Peyer's patch (tissue), 4 donors: Measurements from ENCODE around the gene CKS1B. TPM values are rescaled to one million over a fixed set of nuclear protein-coding genes. Genes with fewer than 3 reads are reported as not detected.
A peak's percentile ranks its signal among the peaks of the same experiment; 100 is the strongest.

Experiments
- DNase-seq, 3 donors: peaks; one replicate each; pipeline ENCODE4 v3.0.0-alpha.2; 2017 to 2019
- H3K27ac ChIP-seq, 4 donors: fragments of 200-600 bp; sonication (generic); one replicate each; pipeline ENCODE4 v1.5.1; 2016 to 2019
- H3K27me3 ChIP-seq, 2 donors: fragments of 200-600 bp; sonication (generic); one replicate each; pipeline ENCODE4 v1.5.1; 2019
- H3K36me3 ChIP-seq, 3 donors: fragments of 200-600 bp; sonication (generic); one replicate each; pipeline ENCODE4 v1.5.1; 2016 to 2019
- H3K4me1 ChIP-seq, 4 donors: fragments of 200-600 bp; sonication (generic); one replicate each; pipeline ENCODE4 v1.5.1; 2016 to 2019
- H3K4me3 ChIP-seq, 4 donors: fragments of 200-600 bp; sonication (generic); 1 replicate in 3 of 4; 2 replicates in 1 of 4; pipeline ENCODE4 v1.5.1; 2016 to 2019; ENCODE audit warnings: mild to moderate bottlenecking in 1 of 4
- H3K9me3 ChIP-seq, 4 donors: fragments of 200-600 bp; sonication (generic); one replicate each; pipeline ENCODE4 v1.5.1; 2016 to 2019; ENCODE audit warnings: mild to moderate bottlenecking in 1 of 4
- CTCF ChIP-seq, 6 experiments: fragments of 450-650 bp in 4 of 6; fragments of 200-600 bp in 2 of 6; sonication (generic) in 1 of 6; IDR thresholded peaks; one replicate each; pipeline ENCODE4 v1.5.1; 2017 to 2019; ENCODE audit warnings: antibody characterized with exemption in 6 of 6, mild to moderate bottlenecking in 3 of 6, moderate library complexity in 1 of 6
- POLR2A ChIP-seq, 2 donors: fragments of 450-650 bp; IDR thresholded peaks; one replicate each; pipeline ENCODE4 v1.5.1; 2017; ENCODE audit warnings: antibody characterized with exemption in 2 of 2, mild to moderate bottlenecking in 2 of 2, moderate library complexity in 2 of 2
- total RNA-seq, 4 donors: library from RNA; depleted of rRNA; stranded (reverse); fragments of >200 nt; gene quantifications; one replicate each; pipeline ENCODE4 v1.1.0, GENCODE V29; 2016

CKS1B gene
- total RNA-seq, 4 donors from 2014 or later = 20.3 to 39.1 (median 26.5) TPM

DNA sequence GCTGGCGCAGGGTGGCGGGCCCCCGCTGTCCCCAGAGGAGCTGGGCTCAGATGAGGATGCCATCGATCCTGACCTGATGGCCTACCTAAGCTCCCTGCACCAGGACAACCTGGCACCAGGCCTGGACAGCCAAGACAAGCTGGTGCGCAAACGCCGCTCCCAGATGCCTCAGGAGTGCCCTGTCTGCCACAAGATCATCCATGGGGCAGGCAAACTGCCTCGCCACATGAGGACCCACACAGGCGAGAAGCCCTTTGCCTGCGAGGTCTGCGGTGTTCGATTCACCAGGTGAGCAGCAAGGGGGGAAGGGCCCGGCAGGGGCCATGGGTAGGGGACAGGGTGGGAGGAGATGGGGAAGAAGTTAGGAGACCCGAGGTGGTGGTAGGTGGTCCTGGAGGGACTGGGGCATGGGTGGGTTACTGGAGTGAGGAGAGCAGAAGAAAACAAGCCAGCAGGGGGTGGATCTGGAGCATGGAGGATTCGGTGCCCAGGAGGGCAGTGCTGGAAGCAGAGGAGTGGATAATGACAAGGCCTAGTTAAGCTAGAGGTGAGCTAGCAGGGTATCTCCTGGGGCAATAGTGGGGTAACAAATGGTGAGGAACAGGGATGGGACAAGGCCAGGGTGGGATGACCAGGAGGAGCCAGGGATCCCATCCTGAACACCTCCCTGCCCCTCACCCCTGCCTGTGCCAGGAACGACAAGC lies 41.2 kb downstream of the CKS1B start:
- no peak for TF ChIP-seq CTCF (IDR thresholded peaks at IDR 0.05)
- no peak for TF ChIP-seq POLR2A (IDR thresholded peaks at IDR 0.05)
- peak in 1 of 3 donors; percentile 61 for DNase-seq
- H3K27ac ChIP-seq = peak overlapping the region; percentile 85 to 99 (median 92)
- H3K9me3 ChIP-seq = no peaks in the 10 kb centered on the region
- H3K4me1 ChIP-seq = peaks cover 3 to 74% (median 44%) of the 10 kb centered on the region in 4 donors
- no peaks in the 10 kb centered on the region for H3K27me3 ChIP-seq
- no peak overlapping the region for H3K4me3 ChIP-seq
- H3K36me3 ChIP-seq = peaks cover 0 to 42% (median 0%) of the 10 kb centered on the region in 3 donors

GRCh38 chr1:155016231-155016831 lies 41.9 kb downstream of the CKS1B start:
- peaks cover under 1 to 67% (median 39%) of the 10 kb centered on the region in 4 donors for H3K4me1 ChIP-seq
- TF ChIP-seq POLR2A (IDR thresholded peaks at IDR 0.05) (no peak), CTCF (IDR thresholded peaks at IDR 0.05) (no peak)
- H3K27me3 ChIP-seq = no peaks in the 10 kb centered on the region
- H3K9me3 ChIP-seq = no peaks in the 10 kb centered on the region
- peak overlapping the region; percentile 85 to 99 (median 92) for H3K27ac ChIP-seq
- DNase-seq = peak; percentile 53 to 86 (median 82)
- peaks cover 0 to 42% (median 0%) of the 10 kb centered on the region in 3 donors for H3K36me3 ChIP-seq
- peak overlapping the region in 2 of 4 donors; percentile 42 to 49 for H3K4me3 ChIP-seq

DNA sequence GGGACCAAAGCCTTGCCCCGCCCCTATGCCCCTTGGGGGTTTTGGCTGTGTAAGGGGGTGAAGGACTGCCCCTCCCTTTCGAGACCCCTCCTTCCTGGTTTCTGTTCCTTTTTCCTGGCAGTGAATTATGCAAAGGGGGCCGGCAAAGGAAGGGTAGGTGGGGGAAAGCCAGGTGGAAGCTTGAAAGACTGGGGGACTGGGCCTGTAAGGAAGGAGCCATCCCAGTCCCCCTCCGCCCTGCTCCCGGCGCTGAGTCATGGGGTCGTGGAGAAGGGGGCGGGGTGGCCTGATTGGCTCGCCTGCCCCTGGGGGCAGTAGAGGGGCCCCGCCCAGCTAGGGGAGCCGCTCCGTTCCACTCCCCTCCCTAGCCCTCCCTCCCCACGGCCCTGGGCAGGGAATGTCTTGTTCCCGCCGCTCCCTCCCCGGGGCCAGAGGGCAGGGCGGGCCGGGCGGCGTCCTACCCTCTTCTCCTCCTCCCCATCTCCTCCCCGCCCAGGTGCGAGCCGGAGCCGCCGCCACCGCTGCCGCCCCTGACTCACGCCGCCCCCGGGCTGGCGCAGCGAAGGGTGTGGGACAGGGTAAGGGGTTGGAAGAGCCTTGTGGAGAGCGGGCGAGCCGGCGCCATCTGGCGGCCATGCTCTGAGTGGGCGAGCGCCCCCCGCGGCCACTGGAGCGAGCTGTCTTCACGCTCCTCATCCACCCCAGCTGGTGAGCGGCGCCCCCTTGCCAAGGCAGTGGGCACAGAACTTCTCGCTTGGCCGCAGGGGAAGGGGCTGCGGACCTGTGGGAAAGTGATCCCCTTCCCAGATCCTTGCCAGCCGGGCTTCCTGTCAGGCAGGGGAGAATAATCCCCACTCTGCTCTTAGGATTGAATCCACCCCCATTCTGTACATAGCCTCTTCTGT lies 42.8 kb downstream of the CKS1B start:
- H3K27me3 ChIP-seq = no peaks in the 10 kb centered on the region
- TF ChIP-seq CTCF (IDR thresholded peaks at IDR 0.05) (peak; percentile 99 to 100 (median 99)), POLR2A (IDR thresholded peaks at IDR 0.05) (peak; percentile 32 to 69)
- H3K4me1 ChIP-seq = peaks cover 0 to 57% (median 31%) of the 10 kb centered on the region in 4 donors
- peak; percentile 90 to 98 (median 95) for DNase-seq
- peaks cover 0 to 42% (median 0%) of the 10 kb centered on the region in 3 donors for H3K36me3 ChIP-seq
- H3K27ac ChIP-seq = peak overlapping the region; percentile 85 to 99 (median 92)
- no peaks in the 10 kb centered on the region for H3K9me3 ChIP-seq
- H3K4me3 ChIP-seq = peak overlapping the region; percentile 33 to 50 (median 46)

- no peaks in the 10 kb centered on the region for H3K27me3 ChIP-seq
- TF ChIP-seq POLR2A (IDR thresholded peaks at IDR 0.05) = no peak
- no peak for TF ChIP-seq CTCF (IDR thresholded peaks at IDR 0.05)
- H3K9me3 ChIP-seq = no peaks in the 10 kb centered on the region
- peak overlapping the region; percentile 33 to 50 (median 46) for H3K4me3 ChIP-seq
- H3K27ac ChIP-seq = peak overlapping the region; percentile 85 to 99 (median 92)
- DNase-seq = peak in 1 of 3 donors; percentile 54
- peaks cover 0 to 42% (median 0%) of the 10 kb centered on the region in 3 donors for H3K36me3 ChIP-seq
- H3K4me1 ChIP-seq = peaks cover 0 to 53% (median 28%) of the 10 kb centered on the region in 4 donors
Measured at GRCh38 chr1:155017946-155018316, 43.5 kb downstream of the CKS1B start.

DNA sequence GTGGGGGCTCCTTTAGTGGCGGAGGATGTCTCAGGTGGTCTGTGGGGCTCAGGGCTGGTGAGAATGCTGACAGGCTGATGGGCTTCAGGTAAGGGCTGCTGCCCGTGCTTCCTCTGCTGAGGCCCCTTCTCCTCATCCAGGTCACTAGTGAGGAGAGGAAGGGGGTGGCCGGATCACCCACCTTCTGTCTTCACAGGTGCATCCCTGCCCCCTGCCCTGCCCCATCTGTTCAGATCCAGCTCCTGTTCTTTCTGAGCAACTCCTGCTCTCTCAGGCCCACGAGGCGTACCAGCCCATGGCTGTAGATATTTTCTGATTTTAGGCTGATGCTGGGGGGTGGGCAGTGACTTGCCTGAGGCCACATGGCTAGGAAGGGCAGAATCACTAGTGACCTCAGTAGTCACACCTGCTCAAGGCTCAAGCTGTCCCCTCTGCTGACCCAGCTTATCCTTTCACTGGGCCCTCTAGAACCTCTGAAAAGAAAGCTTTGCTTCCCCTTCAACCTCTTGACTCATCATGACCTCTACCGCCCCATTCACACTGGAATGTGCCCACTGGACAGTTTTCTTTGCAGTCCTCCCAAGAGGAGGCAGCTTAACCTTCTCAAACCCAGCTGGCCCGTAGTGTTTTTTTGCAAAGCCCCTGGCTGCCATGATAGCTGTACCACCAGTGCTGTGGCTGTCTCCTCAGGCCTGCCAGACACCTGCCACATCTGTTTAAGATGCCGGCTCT lies 44.3 kb downstream of the CKS1B start:
- Histone ChIP-seq H3K4me3 (no peak overlapping the region), H3K36me3 (peaks cover 0 to 41% (median 0%) of the 10 kb centered on the region in 3 donors), H3K27me3 (no peaks in the 10 kb centered on the region), H3K27ac (peak overlapping the region in 3 of 4 donors; percentile 85 to 99 (median 87)), H3K9me3 (no peaks in the 10 kb centered on the region), H3K4me1 (peaks cover 0 to 47% (median 28%) of the 10 kb centered on the region in 4 donors)
- no peak for DNase-seq
- TF ChIP-seq CTCF (IDR thresholded peaks at IDR 0.05) (no peak), POLR2A (IDR thresholded peaks at IDR 0.05) (no peak)
